Suprapubic skin (tissue), 4 donors: ENCODE results near the gene MAP7D2. TPM values are rescaled to one million over a fixed set of nuclear protein-coding genes. Genes with fewer than 3 reads are reported as not detected.
A peak's percentile ranks its signal among the peaks of the same experiment; 100 is the strongest.

Source experiments
- DNase-seq, 2 donors: peaks; one replicate each; pipeline ENCODE4 v3.0.0-alpha.2; 2019; ENCODE audit warnings: low spot score in 2 of 2
- H3K27ac ChIP-seq: fragments of 200-600 bp; sonication (generic); one replicate; pipeline ENCODE4 v1.5.1; 2019
- H3K27me3 ChIP-seq: fragments of 200-600 bp; sonication (generic); one replicate; pipeline ENCODE4 v1.5.1; 2019
- H3K36me3 ChIP-seq: fragments of 200-600 bp; sonication (generic); one replicate; pipeline ENCODE4 v1.5.1; 2019
- H3K4me1 ChIP-seq: fragments of 200-600 bp; sonication (generic); one replicate; pipeline ENCODE4 v1.5.1; 2019
- H3K4me3 ChIP-seq: fragments of 200-600 bp; sonication (generic); one replicate; pipeline ENCODE4 v1.5.1; 2019; ENCODE audit warnings: mild to moderate bottlenecking
- H3K9me3 ChIP-seq: fragments of 200-600 bp; sonication (generic); one replicate; pipeline ENCODE4 v1.5.1; 2019
- EP300 ChIP-seq: sonication (generic); formaldehyde crosslinking; IDR thresholded peaks from one replicate; pipeline ENCODE4 v1.6.1; 2017; ENCODE audit warnings: antibody characterized with exemption
- POLR2A ChIP-seq, 2 donors: fragments of 450-650 bp; IDR thresholded peaks; one replicate each; pipeline ENCODE4 v1.6.1; 2017; ENCODE audit warnings: antibody characterized with exemption in 2 of 2, mild to moderate bottlenecking in 2 of 2, moderate library complexity in 2 of 2
- POLR2AphosphoS5 ChIP-seq, 3 donors: sonication (generic); formaldehyde crosslinking; IDR thresholded peaks; one replicate each; pipeline ENCODE4 v1.6.1; 2017; ENCODE audit warnings: antibody characterized with exemption in 3 of 3
- WGBS: methylation state at CpG from one replicate; pipeline ENCODE4 v1.1.5; 2018; 5-methylcytosine and 5-hydroxymethylcytosine counted together
- total RNA-seq, 4 donors: library from RNA; depleted of rRNA; stranded (reverse); fragments of >200 nt; gene quantifications; one replicate each; pipeline ENCODE4 v1.1.0, GENCODE V29; 2016
- TF ChIP-seq, protein P1 (sequence below), 2 donors: fragments of 200-600 bp in 1 of 2; fragments of 450-650 bp in 1 of 2; sonication (generic) in 1 of 2; IDR thresholded peaks; one replicate each; pipeline ENCODE4 v1.5.1; 2016 to 2019; ENCODE audit warnings: antibody characterized with exemption in 2 of 2, mild to moderate bottlenecking in 1 of 2, moderate library complexity in 1 of 2

Gene MAP7D2
- total RNA-seq, 4 donors from 2014 or later: 0.78 to 6.3 (median 1.4) TPM; not detected in 1

DNA sequence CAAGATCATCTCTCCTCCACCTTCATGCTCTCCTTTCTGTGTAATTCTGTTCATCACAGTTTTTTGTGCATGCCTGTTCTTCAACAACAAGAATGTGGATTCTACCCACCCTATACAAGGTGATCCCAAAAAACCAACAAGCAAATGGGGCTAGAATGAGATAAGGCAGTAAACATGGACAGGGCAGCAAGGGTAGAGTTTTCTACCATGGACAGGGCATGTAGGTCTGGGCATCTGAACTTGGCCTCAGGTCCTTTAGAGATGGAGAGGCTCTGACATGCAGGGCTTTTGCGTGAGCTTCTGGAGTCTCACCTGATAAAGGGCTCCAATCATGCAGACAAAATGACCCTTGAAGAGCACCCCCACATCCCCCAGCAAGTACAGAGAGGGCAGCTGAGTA lies 36.4 kb downstream of the MAP7D2 start:
- Histone ChIP-seq H3K4me1 (no peaks in the 10 kb centered on the region), H3K9me3 (no peaks in the 10 kb centered on the region), H3K4me3 (no peak overlapping the region), H3K27ac (no peak overlapping the region), H3K27me3 (no peaks in the 10 kb centered on the region), H3K36me3 (no peaks in the 10 kb centered on the region)
- WGBS: 82% methylated on average over 1 of the region's 1 CpG
- DNase-seq: no peak
- TF ChIP-seq EP300 (no peak), POLR2A (IDR thresholded peaks at IDR 0.05) (no peak), POLR2AphosphoS5 (IDR thresholded peaks at IDR 0.05) (no peak)
- TF ChIP-seq, protein P1, sequence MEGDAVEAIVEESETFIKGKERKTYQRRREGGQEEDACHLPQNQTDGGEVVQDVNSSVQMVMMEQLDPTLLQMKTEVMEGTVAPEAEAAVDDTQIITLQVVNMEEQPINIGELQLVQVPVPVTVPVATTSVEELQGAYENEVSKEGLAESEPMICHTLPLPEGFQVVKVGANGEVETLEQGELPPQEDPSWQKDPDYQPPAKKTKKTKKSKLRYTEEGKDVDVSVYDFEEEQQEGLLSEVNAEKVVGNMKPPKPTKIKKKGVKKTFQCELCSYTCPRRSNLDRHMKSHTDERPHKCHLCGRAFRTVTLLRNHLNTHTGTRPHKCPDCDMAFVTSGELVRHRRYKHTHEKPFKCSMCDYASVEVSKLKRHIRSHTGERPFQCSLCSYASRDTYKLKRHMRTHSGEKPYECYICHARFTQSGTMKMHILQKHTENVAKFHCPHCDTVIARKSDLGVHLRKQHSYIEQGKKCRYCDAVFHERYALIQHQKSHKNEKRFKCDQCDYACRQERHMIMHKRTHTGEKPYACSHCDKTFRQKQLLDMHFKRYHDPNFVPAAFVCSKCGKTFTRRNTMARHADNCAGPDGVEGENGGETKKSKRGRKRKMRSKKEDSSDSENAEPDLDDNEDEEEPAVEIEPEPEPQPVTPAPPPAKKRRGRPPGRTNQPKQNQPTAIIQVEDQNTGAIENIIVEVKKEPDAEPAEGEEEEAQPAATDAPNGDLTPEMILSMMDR (IDR thresholded peaks at IDR 0.05): no peak

- peaks cover 11% of the 10 kb centered on the region for H3K4me1 ChIP-seq
- H3K27ac ChIP-seq: no peak overlapping the region
- no peak for TF ChIP-seq EP300
- no peak for TF ChIP-seq POLR2AphosphoS5 (IDR thresholded peaks at IDR 0.05)
- TF ChIP-seq, protein P1 (IDR thresholded peaks at IDR 0.05): no peak
- no peak for TF ChIP-seq POLR2A (IDR thresholded peaks at IDR 0.05)
- H3K9me3 ChIP-seq: no peaks in the 10 kb centered on the region
- WGBS: 50% methylated on average over 3 of the region's 3 CpGs
- DNase-seq: no peak
- no peaks in the 10 kb centered on the region for H3K36me3 ChIP-seq
- H3K4me3 ChIP-seq: no peak overlapping the region
- H3K27me3 ChIP-seq: no peaks in the 10 kb centered on the region
Measured at GRCh38 chrX:20071511-20072079, 45.1 kb downstream of the MAP7D2 start.

DNA sequence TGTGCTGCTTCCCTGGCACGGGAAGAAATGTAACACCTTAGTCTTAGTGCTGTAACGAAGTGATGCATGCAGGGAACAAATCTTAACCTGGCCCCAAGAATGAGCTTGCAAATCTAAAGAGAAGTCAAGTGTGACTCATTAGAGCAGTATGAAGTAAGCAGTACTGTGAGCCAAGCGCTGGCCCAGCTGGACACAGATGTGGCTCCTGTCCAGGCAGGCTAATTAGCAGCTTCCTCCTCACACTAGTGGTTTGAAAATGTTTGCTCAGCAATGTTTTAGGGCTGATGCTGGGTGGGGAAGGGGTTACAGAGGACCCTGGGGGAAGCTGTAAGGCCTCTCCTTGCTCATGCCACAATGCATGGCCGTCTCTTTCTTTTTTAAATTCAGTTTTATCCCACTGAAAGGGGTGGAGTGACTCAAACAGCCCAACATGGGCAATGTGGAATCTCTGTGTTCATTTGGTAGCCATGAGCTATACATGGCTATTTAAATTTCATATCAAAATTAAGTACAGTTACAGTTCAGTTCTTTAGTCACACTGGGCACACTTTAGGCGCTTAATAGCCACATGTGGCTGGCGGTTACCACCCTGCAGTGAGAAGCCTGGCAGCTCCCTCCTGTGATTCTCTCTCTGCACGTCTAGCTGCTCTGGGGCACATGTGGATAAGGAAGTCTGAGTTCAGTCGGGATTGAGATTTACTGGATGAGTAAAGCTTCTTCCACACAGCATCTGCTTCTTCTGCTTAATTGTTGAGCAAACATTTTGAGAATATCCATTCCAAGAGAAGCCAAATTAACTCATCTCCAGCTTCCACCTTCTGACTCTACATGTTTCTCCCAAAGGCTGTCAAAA lies 48.8 kb downstream of the MAP7D2 start:
- Histone ChIP-seq H3K4me3 (no peak overlapping the region), H3K9me3 (no peaks in the 10 kb centered on the region), H3K27me3 (no peaks in the 10 kb centered on the region), H3K36me3 (no peaks in the 10 kb centered on the region), H3K27ac (no peak overlapping the region), H3K4me1 (peaks cover 11% of the 10 kb centered on the region)
- peak; percentile 76 to 81 for DNase-seq
- WGBS: 22% methylated on average over 8 of the region's 8 CpGs
- TF ChIP-seq POLR2A (IDR thresholded peaks at IDR 0.05) (no peak), POLR2AphosphoS5 (IDR thresholded peaks at IDR 0.05) (no peak), EP300 (no peak)
- TF ChIP-seq, protein P1 (IDR thresholded peaks at IDR 0.05): no peak

GRCh38 chrX:20066968-20067708 lies 49.6 kb downstream of the MAP7D2 start:
- Histone ChIP-seq H3K4me1 (peaks cover 11% of the 10 kb centered on the region), H3K27me3 (no peaks in the 10 kb centered on the region), H3K9me3 (no peaks in the 10 kb centered on the region), H3K36me3 (no peaks in the 10 kb centered on the region), H3K27ac (no peak overlapping the region), H3K4me3 (no peak overlapping the region)
- WGBS: 37% methylated on average over 6 of the region's 6 CpGs
- DNase-seq: no peak
- TF ChIP-seq, protein P1 (IDR thresholded peaks at IDR 0.05): peak; percentile 5 to 22
- no peak for TF ChIP-seq EP300
